ENCODE results near the gene HLA-DMA. TPM values are rescaled to one million over a fixed set of nuclear protein-coding genes. Genes with fewer than 3 reads are reported as not detected.

HLA-DMA gene
- total and polyA plus RNA-seq, 4 donors = 6.2 to 15.1 (median 8.9) TPM

GRCh38 chr6:32954267-32954666 is 1.4 kb upstream of the HLA-DMA start:
- Histone ChIP-seq H3K9ac (ENCODE audit: low read depth in 1 of 2, low read length in 2 of 2) (no peak overlapping the region), H3K4me3 (ENCODE audit: low read depth in 1 of 3, low read length in 3 of 3) (no peak overlapping the region), H3K36me3 (ENCODE audit: control insufficient read depth in 4 of 4, insufficient read depth in 3 of 4, low read depth in 1 of 4, low read length in 3 of 4) (no peaks in the 10 kb centered on the region), H3K27ac (ENCODE audit: low read depth in 1 of 2, low read length in 2 of 2) (no peak overlapping the region), H3K4me1 (ENCODE audit: control insufficient read depth in 4 of 4, insufficient read depth in 4 of 4, low read length in 3 of 4) (peaks cover 0 to 4% (median 1%) of the 10 kb centered on the region in 4 donors), H3K9me3 (ENCODE audit: control insufficient read depth in 4 of 4, low read length in 3 of 4) (no peaks in the 10 kb centered on the region), H3K27me3 (ENCODE audit: control insufficient read depth in 4 of 4, insufficient read depth in 4 of 4, low read length in 3 of 4) (no peaks in the 10 kb centered on the region)
- WGBS = 94% methylated on average over 4 of the region's 4 CpGs
- DNase-seq (ENCODE audit: low spot score) = no peak
- TF ChIP-seq ATF3 (IDR thresholded peaks at IDR 0.05) (no peak), EGR1 (IDR thresholded peaks at IDR 0.05; ENCODE audit: low read depth in 2 of 2) (no peak), SP1 (IDR thresholded peaks at IDR 0.05) (no peak), FOXA1 (IDR thresholded peaks at IDR 0.05) (no peak), RAD21 (IDR thresholded peaks at IDR 0.05) (no peak), CTCF (IDR thresholded peaks at IDR 0.05; ENCODE audit: low read depth, low read length, missing input control) (no peak), REST (IDR thresholded peaks at IDR 0.05) (no peak), JUND (IDR thresholded peaks at IDR 0.05) (no peak), MAX (IDR thresholded peaks at IDR 0.05) (no peak), NR2F2 (IDR thresholded peaks at IDR 0.05) (no peak), ZBTB33 (IDR thresholded peaks at IDR 0.05) (no peak), FOXA2 (IDR thresholded peaks at IDR 0.05) (no peak), RXRA (IDR thresholded peaks at IDR 0.05) (no peak)

- DNase-seq (ENCODE audit: low spot score) = no peak
- no peak for TF ChIP-seq MAX (IDR thresholded peaks at IDR 0.05)
- TF ChIP-seq SP1 (IDR thresholded peaks at IDR 0.05) = no peak
- Histone ChIP-seq H3K36me3 (ENCODE audit: control insufficient read depth in 4 of 4, insufficient read depth in 3 of 4, low read depth in 1 of 4, low read length in 3 of 4) (no peaks in the 10 kb centered on the region), H3K4me1 (ENCODE audit: control insufficient read depth in 4 of 4, insufficient read depth in 4 of 4, low read length in 3 of 4) (peaks cover 0 to 4% (median 1%) of the 10 kb centered on the region in 4 donors), H3K9ac (ENCODE audit: low read depth in 1 of 2, low read length in 2 of 2) (no peak overlapping the region), H3K27me3 (ENCODE audit: control insufficient read depth in 4 of 4, insufficient read depth in 4 of 4, low read length in 3 of 4) (no peaks in the 10 kb centered on the region), H3K27ac (ENCODE audit: low read depth in 1 of 2, low read length in 2 of 2) (no peak overlapping the region), H3K4me3 (ENCODE audit: low read depth in 1 of 3, low read length in 3 of 3) (no peak overlapping the region), H3K9me3 (ENCODE audit: control insufficient read depth in 4 of 4, low read length in 3 of 4) (no peaks in the 10 kb centered on the region)
- 76% methylated on average over 4 of the region's 4 CpGs for WGBS
These were observed 878 bp upstream of the HLA-DMA start for GRCh38 chr6:32953775-32954174.

Data from liver (tissue), 9 donors.